Activated CD8-positive, alpha-beta memory T cell treated with anti-CD3 and anti-CD28 coated beads, Interleukin-2, amount 50 U/mL, for 4 hours (primary cell): ENCODE results near the gene FOXD1.
A peak's percentile ranks its signal among the peaks of the same experiment; 100 is the strongest.
"Not testable (repeated sequence)": the region's sequence is repeated elsewhere in the genome, so short reads cannot be mapped to it uniquely, and the experiment has no call there.

Source experiments
- DNase-seq: peaks from one replicate; pipeline ENCODE4 v3.0.0-alpha.2; 2020

Gene FOXD1

GRCh38 chr5:73460133-73460532, 11.6 kb upstream of the FOXD1 start:
- DNase-seq = no peak

GRCh38 chr5:73459366-73459765, 10.8 kb upstream of the FOXD1 start:
- no peak for DNase-seq

GRCh38 chr5:73456462-73456861, 7.9 kb upstream of the FOXD1 start:
- not testable (repeated sequence) for DNase-seq

GRCh38 chr5:73454379-73455036, 5.9 kb upstream of the FOXD1 start:
- DNase-seq = no peak

- DNase-seq = no peak
Measured at GRCh38 chr5:73452215-73452614, 3.6 kb upstream of the FOXD1 start.

- peak; percentile 77 for DNase-seq
Measured at GRCh38 chr5:73451224-73452130, 2.9 kb upstream of the FOXD1 start.

GRCh38 chr5:73450672-73451223, 2.2 kb upstream of the FOXD1 start:
- DNase-seq = no peak

- DNase-seq = no peak
Measured at GRCh38 chr5:73450137-73450536, 1.6 kb upstream of the FOXD1 start.

GRCh38 chr5:73447530-73448462, 781 bp downstream of the FOXD1 start:
- DNase-seq = peak; percentile 41

- DNase-seq = no peak
Measured at GRCh38 chr5:73446631-73447529, 1.7 kb downstream of the FOXD1 start.

GRCh38 chr5:73445665-73446630, 2.6 kb downstream of the FOXD1 start:
- DNase-seq = no peak

GRCh38 chr5:73444499-73445438, 3.8 kb downstream of the FOXD1 start:
- DNase-seq = no peak

GRCh38 chr5:73443829-73444498, 4.6 kb downstream of the FOXD1 start:
- DNase-seq = no peak

GRCh38 chr5:73442996-73443627, 5.5 kb downstream of the FOXD1 start:
- DNase-seq = no peak

- DNase-seq = no peak
Measured at GRCh38 chr5:73442231-73442811, 6.3 kb downstream of the FOXD1 start.

- no peak for DNase-seq
Measured at GRCh38 chr5:73441378-73441777, 7.2 kb downstream of the FOXD1 start.

- DNase-seq = no peak
Measured at GRCh38 chr5:73440262-73440661, 8.3 kb downstream of the FOXD1 start.
